T-helper 9 cell (primary cell): Measurements from ENCODE around the gene DCLK2.

ENCODE experiments used
- DNase-seq: peaks from one replicate; pipeline ENCODE4 v3.0.0-alpha.2; 2020

Gene DCLK2

GRCh38 chr4:150283689-150284088 lies 205.4 kb downstream of the DCLK2 start:
- no peak for DNase-seq

DNA sequence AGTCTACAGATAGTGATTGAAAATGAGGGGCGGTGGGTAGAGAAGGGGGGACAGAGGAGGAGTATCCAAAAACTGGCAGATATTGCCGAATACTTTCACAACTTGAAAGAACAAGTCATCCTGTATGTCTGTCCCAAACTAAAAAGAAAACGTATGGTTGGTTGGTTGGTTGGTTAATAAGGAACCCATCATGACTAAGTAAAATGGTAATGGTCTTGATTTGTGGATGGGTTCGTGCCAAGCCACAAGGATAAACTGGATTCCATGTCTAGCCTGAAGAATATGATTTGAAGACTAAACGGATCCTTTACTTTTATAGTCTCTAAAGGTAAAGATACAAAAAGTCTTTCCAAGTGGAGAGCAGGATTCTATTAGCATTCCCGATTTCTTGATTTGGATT lies 208.4 kb downstream of the DCLK2 start:
- DNase-seq: no peak

- no peak for DNase-seq
Observed at GRCh38 chr4:150289198-150289597, 211.0 kb downstream of the DCLK2 start.

DNA sequence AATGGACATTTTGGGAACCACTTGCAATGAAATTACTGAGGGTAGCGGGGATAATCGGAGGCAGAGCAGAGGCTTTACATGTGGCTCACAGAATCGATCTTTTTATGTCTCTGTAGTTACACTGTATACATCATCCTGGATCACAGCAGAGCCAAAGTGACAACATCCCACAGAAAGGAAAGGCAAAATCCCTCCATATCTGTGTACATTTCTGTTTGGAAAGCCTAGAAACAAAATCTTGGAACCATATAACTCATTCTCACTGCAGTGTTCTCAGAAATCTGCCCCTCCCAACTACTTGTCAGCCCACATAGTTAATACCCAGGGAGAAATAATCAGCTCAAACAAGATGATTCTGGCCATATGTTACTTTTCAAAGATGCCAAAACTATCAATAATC lies 211.6 kb downstream of the DCLK2 start:
- no peak for DNase-seq

- no peak for DNase-seq
Observed at GRCh38 chr4:150297861-150298474, 219.7 kb downstream of the DCLK2 start.

DNA sequence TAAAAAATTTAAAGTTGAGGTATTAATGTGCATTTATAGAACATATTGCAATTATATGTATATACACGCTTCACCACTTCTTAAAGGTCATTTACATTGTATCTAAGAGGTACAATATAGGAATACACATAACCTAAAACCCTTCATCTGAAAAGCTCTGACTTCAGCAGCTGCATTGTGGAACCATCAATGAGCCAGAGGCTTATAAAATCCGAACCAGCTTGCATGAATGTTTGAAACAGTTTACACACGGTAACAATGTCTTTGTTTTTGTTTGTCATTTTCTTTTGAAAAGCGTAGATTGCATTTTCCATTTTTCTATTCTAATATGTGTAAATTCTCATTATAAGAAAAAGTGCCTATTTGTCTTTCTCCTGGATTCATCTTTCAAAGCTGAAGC lies 221.6 kb downstream of the DCLK2 start:
- no peak for DNase-seq

GRCh38 chr4:150302553-150302952 lies 224.3 kb downstream of the DCLK2 start:
- no peak for DNase-seq

- DNase-seq: no peak
Observed at GRCh38 chr4:150305995-150306394, 227.8 kb downstream of the DCLK2 start.

DNA sequence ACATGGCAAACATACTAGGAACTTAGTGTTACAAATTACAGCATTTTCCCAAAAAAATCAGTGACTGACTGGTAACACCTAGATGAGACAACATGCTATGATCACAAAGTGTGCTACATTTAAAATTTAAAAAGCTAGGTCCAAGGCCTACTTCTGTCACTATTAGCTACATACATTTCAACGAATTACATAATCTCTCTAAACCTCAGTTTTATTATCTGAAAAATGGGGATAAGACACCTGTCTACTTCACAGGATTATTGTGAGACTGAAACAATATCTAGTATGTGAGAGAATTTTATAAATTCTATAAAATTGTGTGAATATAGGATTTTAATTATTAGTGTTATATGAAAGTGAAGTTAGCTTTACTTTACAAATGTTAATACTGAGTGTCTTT lies 228.5 kb downstream of the DCLK2 start:
- DNase-seq: no peak
